ENCODE measurements around the gene HLTF. TPM values are rescaled to one million over a fixed set of nuclear protein-coding genes. Genes with fewer than 3 reads are reported as not detected.
A peak's percentile ranks its signal among the peaks of the same experiment; 100 is the strongest.

Gene HLTF
- total and polyA plus RNA-seq, 2 experiments from 2014 or later = 89.5 to 146 TPM

- no peaks in the 10 kb centered on the region for H3F3A ChIP-seq (replicated peaks; ENCODE audit: low read depth)
- Mint-ChIP-seq H3K4me1 (peaks cover 15% of the 10 kb centered on the region), H3K27me3 (ENCODE audit: insufficient read depth, low read depth, poor library complexity) (peaks cover 3% of the 10 kb centered on the region), H3K36me3 (ENCODE audit: low read depth) (peaks cover 54% of the 10 kb centered on the region), H3K9me3 (no peaks in the 10 kb centered on the region), H3K4me3 (no peak overlapping the region), H3K27ac (peak overlapping the region; percentile 4; the same call in 1 of the 2 replicates)
- no peaks in the 10 kb centered on the region for H3K4me1 ChIP-seq (ENCODE audit: insufficient read depth)
- H3K36me3 ChIP-seq (ENCODE audit: insufficient read depth) = peaks cover 16% of the 10 kb centered on the region
- H3K79me2 ChIP-seq (replicated peaks; ENCODE audit: insufficient read depth) = no peaks in the 10 kb centered on the region
- no peak overlapping the region for H2AFZ ChIP-seq
- no peak overlapping the region for H3K4me3 ChIP-seq
- H4K20me1 ChIP-seq (replicated peaks; ENCODE audit: insufficient read depth) = no peaks in the 10 kb centered on the region
- no peak overlapping the region for H3K27ac ChIP-seq (ENCODE audit: low read depth)
- H3K9me2 ChIP-seq (ENCODE audit: insufficient read depth) = no peaks in the 10 kb centered on the region
- TF ChIP-seq CTCF (conservative IDR thresholded peaks at IDR 0.05; ENCODE audit: low read depth in 2 of 2) (no peak), ZNF331 (CRISPR knock-in tag; IDR thresholded peaks at IDR 0.05; ENCODE audit: low read depth) (no peak), CREB1 (CRISPR knock-in tag; IDR thresholded peaks at IDR 0.05; ENCODE audit: low read depth) (no peak), EZH2 (IDR thresholded peaks at IDR 0.05; ENCODE audit: low read depth, unreplicated experiment) (no peak), POLR2AphosphoS5 (IDR thresholded peaks at IDR 0.05; ENCODE audit: low read depth) (no peak), JUNB (IDR thresholded peaks at IDR 0.05; ENCODE audit: unreplicated experiment) (no peak)
- DNase-seq (ENCODE audit: low spot score) = no peak
- no peak overlapping the region for H3K4me2 ChIP-seq
- no peak for ATAC-seq
- no peaks in the 10 kb centered on the region for H3K27me3 ChIP-seq (ENCODE audit: insufficient read depth)
Observed at GRCh38 chr3:149013726-149014125, 72.6 kb downstream of the HLTF start.

- DNase-seq (ENCODE audit: low spot score) = no peak
- no peaks in the 10 kb centered on the region for H4K20me1 ChIP-seq (replicated peaks; ENCODE audit: insufficient read depth)
- H3K27ac ChIP-seq (ENCODE audit: low read depth) = peak overlapping the region; percentile 50; the same call in 1 of the 2 replicates
- H3K27me3 ChIP-seq (ENCODE audit: insufficient read depth) = no peaks in the 10 kb centered on the region
- no peak overlapping the region for H3K4me3 ChIP-seq
- H3F3A ChIP-seq (replicated peaks; ENCODE audit: low read depth) = no peaks in the 10 kb centered on the region
- Mint-ChIP-seq H3K4me3 (no peak overlapping the region), H3K27me3 (ENCODE audit: insufficient read depth, low read depth, poor library complexity) (peaks cover 2% of the 10 kb centered on the region), H3K36me3 (ENCODE audit: low read depth) (peaks cover 56% of the 10 kb centered on the region), H3K9me3 (no peaks in the 10 kb centered on the region), H3K4me1 (peaks cover 11% of the 10 kb centered on the region), H3K27ac (no peak overlapping the region)
- no peak overlapping the region for H3K4me2 ChIP-seq
- H3K9me2 ChIP-seq (ENCODE audit: insufficient read depth) = no peaks in the 10 kb centered on the region
- no peak overlapping the region for H2AFZ ChIP-seq
- ATAC-seq = no peak
- H3K36me3 ChIP-seq (ENCODE audit: insufficient read depth) = peaks cover 16% of the 10 kb centered on the region
- no peaks in the 10 kb centered on the region for H3K4me1 ChIP-seq (ENCODE audit: insufficient read depth)
- no peaks in the 10 kb centered on the region for H3K79me2 ChIP-seq (replicated peaks; ENCODE audit: insufficient read depth)
- TF ChIP-seq POLR2AphosphoS5 (IDR thresholded peaks at IDR 0.05; ENCODE audit: low read depth) (no peak), CTCF (conservative IDR thresholded peaks at IDR 0.05; ENCODE audit: low read depth in 2 of 2) (no peak), STAT1 (IDR thresholded peaks at IDR 0.05; ENCODE audit: unreplicated experiment) (no peak), NANOG (IDR thresholded peaks at IDR 0.05; ENCODE audit: borderline replicate concordance) (no peak), CREB1 (CRISPR knock-in tag; IDR thresholded peaks at IDR 0.05; ENCODE audit: low read depth) (no peak), ZNF331 (CRISPR knock-in tag; IDR thresholded peaks at IDR 0.05; ENCODE audit: low read depth) (no peak), REST (IDR thresholded peaks at IDR 0.05; ENCODE audit: unreplicated experiment) (no peak)
Observed at GRCh38 chr3:149011676-149012075, 74.7 kb downstream of the HLTF start.

All from GM23338 (cell line).